ENCODE results near the gene KRTAP19-6. TPM values are rescaled to one million over a fixed set of nuclear protein-coding genes. Genes with fewer than 3 reads are reported as not detected.
"Not testable (repeated sequence)": the region's sequence is repeated elsewhere in the genome, so short reads cannot be mapped to it uniquely, and the experiment has no call there.

Gene KRTAP19-6
- total and polyA plus RNA-seq, 8 donors = not detected

- H3K36me3 ChIP-seq; H3K27ac ChIP-seq; DNase-seq; H3K4me1 ChIP-seq; FAIRE-seq; H3K4me3 ChIP-seq; H3K9me3 ChIP-seq; H3K27me3 ChIP-seq; intact Hi-C loops (cut with DNase I): not testable (repeated sequence)
- peak in 1 of 4 donors; percentile 44 for ATAC-seq
- TF ChIP-seq CTCF (IDR thresholded peaks at IDR 0.05) = peak in 3 of 4 donors; percentile 36 to 38 (median 36)
- WGBS, 2 donors = 15 to 18% methylated on average over 4 of the region's 4 CpGs
Measured at GRCh38 chr21:30505621-30506205, 36.0 kb downstream of the KRTAP19-6 start.

- TF ChIP-seq CTCF (IDR thresholded peaks at IDR 0.05) = no peak
- Histone ChIP-seq H3K4me3 (no peak within 1 kb of the TSS), H3K9me3 (no peaks in the 10 kb centered on the region), H3K27ac (no peak within 1 kb of the TSS), H3K36me3 (no peaks in the 10 kb centered on the region), H3K27me3 (no peaks in the 10 kb centered on the region), H3K4me1 (no peaks in the 10 kb centered on the region)
- intact Hi-C loops (cut with DNase I) = no loop called here
- no peak for DNase-seq
- ATAC-seq = no peak
- WGBS, 2 donors = 51 to 66% methylated on average over 6 of the region's 6 CpGs
- FAIRE-seq = no peak
Measured at GRCh38 chr21:30502041-30502440, 39.6 kb downstream of the KRTAP19-6 start, which contains the start of gene KRTAP19-5. KRTAP19-5 (minus strand) TSS chr21:30502141; CDS start chr21:30502090, 51 bp downstream.

- FAIRE-seq = no peak
- Histone ChIP-seq H3K27ac (no peak within 1 kb of the TSS), H3K4me3 (no peak within 1 kb of the TSS), H3K9me3 (no peaks in the 10 kb centered on the region), H3K36me3 (no peaks in the 10 kb centered on the region), H3K27me3 (no peaks in the 10 kb centered on the region), H3K4me1 (no peaks in the 10 kb centered on the region)
- no peak for ATAC-seq
- WGBS, 2 donors = 47 to 59% methylated on average over 4 of the region's 4 CpGs
- intact Hi-C loops (cut with DNase I) = no loop called here
- TF ChIP-seq CTCF (IDR thresholded peaks at IDR 0.05) = no peak
- no peak for DNase-seq
Measured at GRCh38 chr21:30497065-30497464, 44.6 kb downstream of the KRTAP19-6 start, which contains the start of gene KRTAP19-4. KRTAP19-4 (minus strand) TSS chr21:30497165; CDS start chr21:30497110, 55 bp downstream.

- DNase-seq = no peak
- 69 to 81% methylated on average over 2 of the region's 2 CpGs for WGBS, 2 donors
- H3K27ac ChIP-seq = no peak within 1 kb of the TSS
- H3K36me3 ChIP-seq = no peaks in the 10 kb centered on the region
- H3K27me3 ChIP-seq = peaks cover 0 to 4% (median 0%) of the 10 kb centered on the region in 4 donors
- FAIRE-seq = no peak
- H3K4me3 ChIP-seq = no peak within 1 kb of the TSS
- ATAC-seq = no peak
- no peaks in the 10 kb centered on the region for H3K4me1 ChIP-seq
- H3K9me3 ChIP-seq = no peaks in the 10 kb centered on the region
- intact Hi-C loops (cut with DNase I) = no loop called here
- TF ChIP-seq CTCF (IDR thresholded peaks at IDR 0.05) = no peak
Measured at GRCh38 chr21:30491963-30492428, 49.7 kb downstream of the KRTAP19-6 start, which contains the start of gene KRTAP19-3. KRTAP19-3 (minus strand) TSS chr21:30492013; CDS start chr21:30491957, 56 bp downstream.

Other genes with a start within 250 kb of the KRTAP19-6 start
- not detected for gene KRTAP26-1, start 221.5 kb downstream of the KRTAP19-6 start, total RNA-seq
- gene KRTAP26-1, start 221.5 kb downstream of the KRTAP19-6 start, polyA plus RNA-seq = not detected
- not detected for gene KRTAP27-1, start 204.2 kb downstream of the KRTAP19-6 start, total RNA-seq
- gene KRTAP27-1, start 204.2 kb downstream of the KRTAP19-6 start, polyA plus RNA-seq = not detected
- gene KRTAP23-1, start 193.3 kb downstream of the KRTAP19-6 start, total RNA-seq = not detected
- not detected for gene KRTAP23-1, start 193.3 kb downstream of the KRTAP19-6 start, polyA plus RNA-seq
- gene KRTAP13-2, start 169.6 kb downstream of the KRTAP19-6 start, total RNA-seq = not detected
- gene KRTAP13-2, start 169.6 kb downstream of the KRTAP19-6 start, polyA plus RNA-seq = not detected
- gene KRTAP13-1, start 145.8 kb downstream of the KRTAP19-6 start, total RNA-seq = not detected
- not detected for gene KRTAP13-1, start 145.8 kb downstream of the KRTAP19-6 start, polyA plus RNA-seq
- not detected for gene KRTAP13-3, start 115.9 kb downstream of the KRTAP19-6 start, total RNA-seq
- gene KRTAP13-3, start 115.9 kb downstream of the KRTAP19-6 start, polyA plus RNA-seq = not detected
- gene KRTAP13-4, start 111.6 kb downstream of the KRTAP19-6 start, total RNA-seq = not detected
- gene KRTAP13-4, start 111.6 kb downstream of the KRTAP19-6 start, polyA plus RNA-seq = not detected
- gene KRTAP15-1, start 101.6 kb downstream of the KRTAP19-6 start, total RNA-seq = not detected
- not detected for gene KRTAP15-1, start 101.6 kb downstream of the KRTAP19-6 start, polyA plus RNA-seq
- gene KRTAP19-1, start 61.5 kb downstream of the KRTAP19-6 start, total RNA-seq = not detected
- gene KRTAP19-1, start 61.5 kb downstream of the KRTAP19-6 start, polyA plus RNA-seq = not detected
- not detected for gene KRTAP19-2, start 54.4 kb downstream of the KRTAP19-6 start, total RNA-seq
- not detected for gene KRTAP19-2, start 54.4 kb downstream of the KRTAP19-6 start, polyA plus RNA-seq
- not detected for gene KRTAP19-3, start 49.9 kb downstream of the KRTAP19-6 start, total RNA-seq
- gene KRTAP19-3, start 49.9 kb downstream of the KRTAP19-6 start, polyA plus RNA-seq = not detected
- not detected for gene KRTAP19-4, start 44.7 kb downstream of the KRTAP19-6 start, total RNA-seq
- not detected for gene KRTAP19-4, start 44.7 kb downstream of the KRTAP19-6 start, polyA plus RNA-seq
- not detected for gene KRTAP19-5, start 39.7 kb downstream of the KRTAP19-6 start, total RNA-seq
- not detected for gene KRTAP19-5, start 39.7 kb downstream of the KRTAP19-6 start, polyA plus RNA-seq
- not detected for gene KRTAP19-7, start 19.4 kb upstream of the KRTAP19-6 start, total RNA-seq
- not detected for gene KRTAP19-7, start 19.4 kb upstream of the KRTAP19-6 start, polyA plus RNA-seq
- gene KRTAP22-2, start 48.5 kb upstream of the KRTAP19-6 start, total RNA-seq = not detected
- gene KRTAP22-2, start 48.5 kb upstream of the KRTAP19-6 start, polyA plus RNA-seq = not detected
- not detected for gene KRTAP6-3, start 50.6 kb upstream of the KRTAP19-6 start, total RNA-seq
- not detected for gene KRTAP6-3, start 50.6 kb upstream of the KRTAP19-6 start, polyA plus RNA-seq
- not detected for gene KRTAP6-2, start 57.0 kb upstream of the KRTAP19-6 start, total RNA-seq
- gene KRTAP6-2, start 57.0 kb upstream of the KRTAP19-6 start, polyA plus RNA-seq = not detected
- gene KRTAP22-1, start 59.2 kb upstream of the KRTAP19-6 start, total RNA-seq = not detected
- not detected for gene KRTAP22-1, start 59.2 kb upstream of the KRTAP19-6 start, polyA plus RNA-seq
- not detected for gene KRTAP6-1, start 72.1 kb upstream of the KRTAP19-6 start, total RNA-seq
- not detected for gene KRTAP6-1, start 72.1 kb upstream of the KRTAP19-6 start, polyA plus RNA-seq
- gene KRTAP20-1, start 74.6 kb upstream of the KRTAP19-6 start, total RNA-seq = not detected
- not detected for gene KRTAP20-1, start 74.6 kb upstream of the KRTAP19-6 start, polyA plus RNA-seq
- gene KRTAP20-4, start 78.8 kb upstream of the KRTAP19-6 start, total RNA-seq = not detected
- gene KRTAP20-4, start 78.8 kb upstream of the KRTAP19-6 start, polyA plus RNA-seq = not detected
- not detected for gene KRTAP20-2, start 93.3 kb upstream of the KRTAP19-6 start, total RNA-seq
- gene KRTAP20-2, start 93.3 kb upstream of the KRTAP19-6 start, polyA plus RNA-seq = not detected
- not detected for gene KRTAP20-3, start 101.0 kb upstream of the KRTAP19-6 start, total RNA-seq
- gene KRTAP20-3, start 101.0 kb upstream of the KRTAP19-6 start, polyA plus RNA-seq = not detected
- gene KRTAP21-3, start 176.9 kb upstream of the KRTAP19-6 start, total RNA-seq = not detected
- not detected for gene KRTAP21-3, start 176.9 kb upstream of the KRTAP19-6 start, polyA plus RNA-seq
- not detected for gene KRTAP21-2, start 205.4 kb upstream of the KRTAP19-6 start, total RNA-seq
- gene KRTAP21-2, start 205.4 kb upstream of the KRTAP19-6 start, polyA plus RNA-seq = not detected
- not detected for gene KRTAP21-1, start 213.6 kb upstream of the KRTAP19-6 start, total RNA-seq
- not detected for gene KRTAP21-1, start 213.6 kb upstream of the KRTAP19-6 start, polyA plus RNA-seq

Measured in pancreas (tissue), 10 donors.